HG03095 (cell line): ENCODE measurements around the gene CD3E.
"Not testable (repeated sequence)": the region's sequence is repeated elsewhere in the genome, so short reads cannot be mapped to it uniquely, and the experiment has no call there.

Source experiments
- ATAC-seq: cut with Tn5 transposase; IDR thresholded peaks from one replicate; pipeline ENCODE4 v1.9.1; 2021; ENCODE audit warnings: moderate library complexity; ENCODE audit not compliant: unreplicated experiment

CD3E gene

GRCh38 chr11:118290923-118291322 lies 13.6 kb upstream of the CD3E start:
- ATAC-seq = no peak

DNA sequence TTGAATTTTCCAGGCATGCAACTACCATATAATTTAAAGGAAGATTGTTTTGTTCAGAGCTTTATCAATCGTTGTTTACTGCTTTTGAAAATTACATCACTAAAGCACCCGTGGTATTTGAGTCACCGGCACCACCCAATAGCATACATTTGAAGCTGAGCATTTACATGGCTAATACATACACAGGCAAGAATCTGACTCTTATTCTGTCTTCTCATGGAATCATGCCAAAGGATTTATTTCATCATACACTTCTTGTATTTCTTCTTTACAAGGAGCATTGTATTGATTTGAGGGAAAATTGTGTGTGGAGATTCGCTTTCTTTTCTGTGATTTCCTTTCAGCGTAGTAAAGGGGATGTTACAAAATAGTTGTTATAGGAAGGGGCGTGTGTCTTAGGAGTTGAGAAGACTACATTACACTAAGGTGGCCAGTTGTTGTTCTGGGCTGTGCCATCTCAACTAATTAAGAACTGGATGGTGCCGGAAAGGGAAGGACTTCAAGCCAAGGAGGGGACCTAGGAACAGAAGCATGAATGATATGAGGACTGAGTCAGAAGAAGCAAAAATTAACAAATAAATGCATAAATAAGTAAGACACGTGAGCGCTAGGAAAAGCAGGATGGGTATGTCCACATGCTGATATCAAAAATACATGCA lies 12.9 kb upstream of the CD3E start:
- no peak for ATAC-seq

DNA sequence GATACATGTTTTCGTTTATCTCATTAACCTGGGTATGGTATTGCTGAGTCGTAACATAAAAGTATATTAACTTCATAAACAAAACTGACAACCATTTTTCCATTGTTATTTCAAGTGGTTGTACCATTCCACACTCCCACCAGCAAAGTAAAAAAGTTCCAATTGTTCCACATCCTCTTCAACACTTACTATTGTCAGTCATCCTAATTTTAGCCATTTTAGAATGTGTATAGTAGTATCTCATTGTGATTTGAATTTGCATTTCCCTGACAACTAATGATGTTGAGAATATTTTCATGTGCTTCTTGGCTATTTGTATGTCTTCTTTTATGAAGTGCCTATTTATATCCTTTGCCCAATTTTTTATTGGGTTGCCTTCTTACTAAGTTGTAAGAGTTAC lies 10.5 kb upstream of the CD3E start:
- no peak for ATAC-seq

DNA sequence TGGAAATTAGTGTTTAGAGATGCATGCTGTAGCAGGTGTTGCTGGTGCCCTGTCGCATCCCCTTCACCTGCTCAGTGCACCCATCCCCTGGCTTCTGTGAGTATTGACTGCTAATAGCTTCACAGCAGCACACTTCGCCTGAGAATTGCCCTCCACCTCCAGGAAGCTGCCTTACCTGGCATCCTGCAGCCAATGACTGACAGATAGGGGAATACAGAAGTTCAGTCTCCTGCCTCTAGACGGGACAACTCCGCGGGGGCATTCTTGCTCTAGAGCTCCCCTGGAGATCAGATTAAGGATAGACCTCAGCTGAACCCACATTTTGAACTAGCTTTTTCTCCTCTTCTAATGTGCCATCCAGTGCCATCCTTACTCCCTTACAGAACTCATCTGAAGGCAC lies 9.3 kb upstream of the CD3E start:
- ATAC-seq = no peak

- ATAC-seq = no peak
Observed at GRCh38 chr11:118295815-118296454, 8.6 kb upstream of the CD3E start.

DNA sequence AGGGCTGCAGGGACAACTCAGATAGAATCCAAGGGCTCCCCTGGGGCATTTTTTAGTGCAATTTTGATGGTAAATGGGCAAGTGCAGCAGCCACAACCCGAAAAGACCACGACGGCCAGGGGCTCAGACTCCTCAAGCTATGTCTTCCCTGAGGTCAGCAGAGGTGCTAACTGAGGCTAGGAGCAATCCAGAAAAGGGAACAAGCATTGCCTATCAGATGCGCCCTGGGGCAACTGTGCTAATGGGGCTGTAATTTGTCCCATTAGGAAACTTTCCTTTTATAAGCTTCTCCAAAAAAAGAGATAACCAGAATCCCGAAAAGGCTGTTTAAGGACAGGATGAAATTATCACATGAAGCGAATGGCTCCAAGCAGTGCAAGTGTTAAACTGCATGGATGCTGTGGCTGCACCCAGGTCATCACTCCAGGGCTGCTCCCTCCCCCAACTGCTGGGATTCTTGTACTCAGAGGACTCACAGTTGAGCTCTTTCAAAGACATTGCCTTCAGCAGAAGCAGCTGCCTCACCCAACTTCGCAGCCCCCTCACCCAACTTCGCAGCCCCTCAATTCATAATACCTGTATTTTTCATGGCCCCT lies 2.8 kb upstream of the CD3E start:
- no peak for ATAC-seq

DNA sequence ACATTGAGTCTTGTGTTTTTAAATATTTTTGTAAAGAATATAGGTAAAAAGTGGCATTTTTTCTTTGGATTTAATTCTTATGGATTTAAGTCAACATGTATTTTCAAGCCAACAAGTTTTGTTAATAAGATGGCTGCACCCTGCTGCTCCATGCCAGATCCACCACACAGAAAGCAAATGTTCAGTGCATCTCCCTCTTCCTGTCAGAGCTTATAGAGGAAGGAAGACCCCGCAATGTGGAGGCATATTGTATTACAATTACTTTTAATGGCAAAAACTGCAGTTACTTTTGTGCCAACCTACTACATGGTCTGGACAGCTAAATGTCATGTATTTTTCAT lies 333 bp upstream of the CD3E start:
- ATAC-seq = no peak

DNA sequence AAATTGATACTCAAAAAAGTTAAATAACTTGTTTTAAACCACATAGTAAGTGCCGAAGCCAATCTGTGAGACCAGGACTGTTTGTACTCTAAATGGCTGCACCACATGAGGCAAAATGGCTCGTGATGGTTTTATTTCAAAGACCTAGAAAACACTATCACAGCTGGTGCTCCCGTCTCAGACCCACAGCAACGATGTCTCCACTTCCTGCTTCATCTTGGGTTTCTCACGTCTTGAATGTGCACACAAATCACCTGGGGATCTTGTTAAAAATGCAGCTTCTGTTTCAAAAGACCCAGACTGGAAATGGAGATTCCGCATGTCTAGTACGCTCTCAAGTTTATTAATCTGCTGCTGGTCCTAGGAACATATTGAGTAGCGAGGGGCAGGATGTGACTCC lies 1.2 kb downstream of the CD3E start:
- ATAC-seq = no peak

DNA sequence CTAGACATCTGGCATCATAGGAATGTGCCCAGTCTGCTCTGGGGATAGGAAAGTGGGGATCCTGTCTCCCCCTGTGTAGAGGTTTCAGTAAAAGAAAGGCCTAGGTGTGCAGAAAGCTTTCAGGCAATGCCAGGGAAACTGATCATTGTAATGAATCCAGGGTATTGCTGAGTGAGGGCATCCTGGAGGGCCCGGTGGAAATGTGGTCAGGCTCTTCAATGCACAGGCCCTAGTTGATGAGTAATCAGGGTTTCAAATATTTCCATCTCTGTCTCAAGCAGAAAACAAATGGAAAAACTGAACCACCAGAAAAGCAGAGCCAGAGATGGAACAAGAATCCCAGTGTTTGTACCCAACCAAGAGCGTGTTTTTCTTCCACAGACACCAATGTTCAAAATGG lies 2.0 kb downstream of the CD3E start:
- no peak for ATAC-seq

- not testable (repeated sequence) for ATAC-seq
Observed at GRCh38 chr11:118308995-118309528, 4.5 kb downstream of the CD3E start.

- ATAC-seq = no peak
Observed at GRCh38 chr11:118310271-118310670, 5.7 kb downstream of the CD3E start.

DNA sequence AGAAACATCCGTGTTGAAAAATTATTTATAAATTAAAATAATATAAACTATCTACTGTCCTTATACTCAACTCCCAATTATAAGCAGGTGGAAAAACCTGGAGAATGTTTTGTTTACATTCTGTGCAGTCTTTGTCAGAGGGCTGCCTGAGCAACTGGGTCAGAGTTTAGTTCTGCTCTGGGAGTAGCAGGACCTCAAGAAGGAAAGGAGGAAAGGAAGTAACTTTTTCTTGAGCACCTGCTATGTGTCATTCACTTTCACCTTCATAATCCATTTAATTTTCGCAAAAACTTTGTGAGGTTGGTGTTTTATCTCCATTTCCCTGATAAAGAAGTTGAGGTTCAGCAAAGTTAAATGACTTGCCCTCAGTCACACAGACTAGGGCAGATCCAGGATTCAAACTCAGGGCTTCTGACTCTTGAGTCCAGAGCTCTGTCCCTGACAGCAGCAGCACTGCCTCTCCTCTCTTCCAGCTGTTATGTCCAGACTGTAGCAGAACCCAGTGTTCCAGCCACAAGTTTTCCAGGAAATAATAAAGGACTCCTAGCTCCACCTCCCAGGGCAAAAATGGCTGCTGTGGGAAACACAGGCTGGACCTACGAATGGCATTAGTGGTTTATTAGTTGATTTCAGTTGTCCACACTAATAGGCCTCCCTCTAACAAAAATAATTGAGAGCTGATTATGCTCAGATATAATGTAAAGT lies 6.4 kb downstream of the CD3E start:
- no peak for ATAC-seq

DNA sequence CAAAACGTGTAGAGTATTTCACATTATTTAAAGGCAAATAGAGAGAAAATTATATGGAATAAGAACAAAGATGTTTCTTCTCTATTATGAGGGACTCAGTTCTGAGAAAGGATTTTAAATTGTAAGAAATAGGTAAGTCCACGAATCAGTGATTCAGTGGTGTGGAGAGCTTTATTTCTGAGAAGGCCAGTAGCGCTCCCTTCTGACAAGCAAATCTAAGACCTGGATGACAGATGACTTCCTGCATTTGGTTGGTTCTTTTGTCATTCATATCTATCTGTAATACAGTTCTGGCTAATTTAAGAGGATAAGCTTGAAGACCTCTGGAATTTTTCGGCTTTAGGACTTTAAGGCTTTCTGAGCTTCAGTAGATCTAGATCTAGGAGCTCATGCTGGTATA lies 7.0 kb downstream of the CD3E start:
- ATAC-seq = no peak

- no peak for ATAC-seq
Observed at GRCh38 chr11:118312328-118312727, 7.8 kb downstream of the CD3E start.

DNA sequence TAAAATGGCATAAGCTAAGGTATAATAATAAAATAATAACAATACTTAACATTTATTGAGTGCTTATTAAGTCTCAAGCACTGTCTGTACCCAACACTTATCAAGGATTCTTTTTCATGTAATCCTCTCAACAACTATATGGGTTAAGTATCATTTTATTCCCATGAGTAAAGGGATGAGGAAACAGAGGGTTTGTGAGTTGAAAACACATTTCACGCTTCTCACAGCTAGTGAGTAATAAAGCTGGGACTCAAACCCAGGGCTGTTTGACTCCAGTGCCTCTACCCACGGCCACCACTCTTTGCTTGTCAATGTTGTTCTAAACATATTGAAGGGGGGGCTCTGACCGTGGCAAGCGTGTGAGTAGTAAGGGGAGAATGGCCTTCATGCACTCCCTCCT lies 8.7 kb downstream of the CD3E start:
- no peak for ATAC-seq

DNA sequence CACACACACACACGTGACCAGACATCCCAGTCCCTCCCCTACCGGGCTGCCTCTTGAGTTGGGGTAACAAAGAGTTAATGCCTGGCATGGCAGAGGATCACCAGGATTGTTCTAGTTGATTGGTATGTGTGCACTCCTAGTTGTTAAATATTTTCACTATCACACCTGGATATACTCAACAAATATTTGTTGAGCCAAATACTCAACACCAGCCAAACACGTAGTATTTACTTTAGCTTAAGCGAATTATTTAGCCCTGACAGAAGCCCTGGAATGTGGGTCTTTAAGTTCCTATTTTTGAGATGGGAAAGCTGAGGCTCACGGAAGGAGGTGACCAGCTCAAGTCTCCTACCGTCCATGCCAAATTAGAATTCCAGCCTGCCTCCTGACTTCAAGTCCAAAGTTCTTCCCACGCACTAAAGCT lies 10.5 kb downstream of the CD3E start:
- ATAC-seq = no peak

GRCh38 chr11:118318124-118318523 lies 13.6 kb downstream of the CD3E start:
- ATAC-seq = no peak

GRCh38 chr11:118318581-118319336 lies 14.2 kb downstream of the CD3E start:
- no peak for ATAC-seq

- ATAC-seq = no peak
Observed at GRCh38 chr11:118319337-118319707, 14.8 kb downstream of the CD3E start.

- ATAC-seq = no peak
Observed at GRCh38 chr11:118320515-118320914, 16.0 kb downstream of the CD3E start.
